BJ (cell line): Measurements from ENCODE around the gene FBXL14. TPM values are rescaled to one million over a fixed set of nuclear protein-coding genes. Genes with fewer than 3 reads are reported as not detected.
A peak's percentile ranks its signal among the peaks of the same experiment; 100 is the strongest.

Experiments used
- CTCF ChIA-PET: fragments of 350-600 bp; formaldehyde crosslinking; extraction: SDS; loops from one replicate; lab custom pipeline; 2021; ENCODE audit warnings: antibody characterized with exemption, inconsistent platforms; lab: Yijun Ruan, JAX
- POLR2A ChIA-PET: fragments of 300-600 bp; sonication (Branson Sonifier 250); formaldehyde crosslinking; extraction: SDS; loops from one replicate; lab custom pipeline; 2021; ENCODE audit warnings: antibody characterized with exemption; lab: Charles Lee
- DNase-seq: peaks from one replicate; pipeline ENCODE4 v3.0.0-alpha.2; 2011; ENCODE audit warnings: low read depth
- H3K27me3 ChIP-seq: 2 replicates; pipeline ENCODE4 v1.6.0; 2011; ENCODE audit warnings: low read length; ENCODE audit not compliant: control insufficient read depth, insufficient read depth
- H3K36me3 ChIP-seq: 2 replicates; pipeline ENCODE4 v1.5.1; 2011; ENCODE audit warnings: low read length; ENCODE audit not compliant: control insufficient read depth, insufficient read depth
- H3K4me3 ChIP-seq: 2 replicates; pipeline ENCODE4 v1.5.1; 2011; ENCODE audit warnings: low read depth, mild to moderate bottlenecking, control low read depth, low read length
- CTCF ChIP-seq: IDR thresholded peaks from 2 replicates; pipeline ENCODE4 v1.5.1; 2011; ENCODE audit warnings: low read depth, mild to moderate bottlenecking, control low read depth, inconsistent platforms, low read length, moderate library complexity; ENCODE audit not compliant: insufficient read depth
- polyA plus RNA-seq: library from polyadenylated mRNA; depleted of rRNA; stranded (reverse); fragments of >200 nt; gene quantifications from 2 replicates; pipeline ENCODE4 v1.2.3, GENCODE V29; 2011

The FBXL14 gene
- polyA plus RNA-seq, 1 experiment = 9.4 TPM

GRCh38 chr12:1594006-1594260 is 448 bp downstream of the FBXL14 start:
- no peak for DNase-seq
- Histone ChIP-seq H3K4me3 (peak overlapping the region; percentile 61), H3K36me3 (peaks cover 8% of the 10 kb centered on the region), H3K27me3 (no peaks in the 10 kb centered on the region)
- POLR2A ChIA-PET = no interaction called here
- CTCF ChIA-PET = interaction anchor here (1.0 to 1.3 kb wide), 2 partner anchors 12 to 41 kb away, joined by 3 to 4 read pairs; no protein-coding TSS in a partner anchor
- no peak for TF ChIP-seq CTCF

GRCh38 chr12:1593174-1594005 is 991 bp downstream of the FBXL14 start:
- no peak for DNase-seq
- ChIA-PET POLR2A (no interaction called here), CTCF (interaction anchor here (0.6 to 2.2 kb wide), 6 partner anchors 9 to 475 kb away, joined by 3 to 11 read pairs (median 5); no protein-coding TSS in a partner anchor)
- peaks cover 8% of the 10 kb centered on the region for H3K36me3 ChIP-seq
- no peaks in the 10 kb centered on the region for H3K27me3 ChIP-seq
- TF ChIP-seq CTCF = no peak
- peak overlapping the region; percentile 61 for H3K4me3 ChIP-seq

- ChIA-PET CTCF (interaction anchor here (1.2 to 2.2 kb wide), 6 partner anchors 8 to 475 kb away, joined by 4 to 11 read pairs (median 6); no protein-coding TSS in a partner anchor), POLR2A (no interaction called here)
- H3K4me3 ChIP-seq = peak overlapping the region; percentile 61
- peak; percentile 17; the same call in 1 of the 2 replicates for TF ChIP-seq CTCF
- peaks cover 8% of the 10 kb centered on the region for H3K36me3 ChIP-seq
- DNase-seq = no peak
- H3K27me3 ChIP-seq = no peaks in the 10 kb centered on the region
Observed at GRCh38 chr12:1592444-1593173, 1.8 kb downstream of the FBXL14 start.

GRCh38 chr12:1591543-1591942 is 2.8 kb downstream of the FBXL14 start:
- CTCF ChIA-PET = interaction anchor here (1.2 to 2.2 kb wide), 4 partner anchors 8 to 474 kb away, joined by 4 to 10 read pairs (median 6); no protein-coding TSS in a partner anchor
- POLR2A ChIA-PET = no interaction called here
- H3K27me3 ChIP-seq = no peaks in the 10 kb centered on the region
- peak overlapping the region; percentile 29 for H3K4me3 ChIP-seq
- no peak for DNase-seq
- no peak for TF ChIP-seq CTCF
- H3K36me3 ChIP-seq = peaks cover 8% of the 10 kb centered on the region

- Histone ChIP-seq H3K36me3 (peaks cover 8% of the 10 kb centered on the region), H3K4me3 (no peak overlapping the region), H3K27me3 (no peaks in the 10 kb centered on the region)
- CTCF ChIA-PET = interaction anchor here (1.5 kb wide), 1 partner anchor 473 kb away, joined by 8 read pairs; no protein-coding TSS in a partner anchor
- no peak for DNase-seq
- TF ChIP-seq CTCF = no peak
- POLR2A ChIA-PET = no interaction called here
Observed at GRCh38 chr12:1591034-1591433, 3.3 kb downstream of the FBXL14 start.
